IMR-90 (cell line): ENCODE measurements around the gene PRDX5. TPM values are rescaled to one million over a fixed set of nuclear protein-coding genes. Genes with fewer than 3 reads are reported as not detected.

ENCODE experiments used
- ATAC-seq: fragments of 200-7000 bp; cut with Tn5 transposase; 2 replicates; pipeline ENCODE4 v1.9.1; 2020; ENCODE audit warnings: low read depth, mild to moderate bottlenecking, moderate library complexity
- BruUV-seq: library from RNA; stranded (reverse); fragments of 400-500 nt; replicated peaks from 2 replicates; lab custom pipeline; 2021; lab: Mats Ljungman, UMichigan
- CTCF ChIA-PET: fragments of 300-600 bp; formaldehyde crosslinking; extraction: SDS; loops from one replicate; lab custom pipeline; 2021; ENCODE audit warnings: antibody characterized with exemption; lab: Yijun Ruan, JAX
- POLR2A ChIA-PET: fragments of 300-600 bp; sonication (Branson Sonifier 250); formaldehyde crosslinking; loops from one replicate; lab custom pipeline; 2022; ENCODE audit warnings: antibody characterized with exemption; ENCODE audit not compliant: unreplicated experiment; lab: Charles Lee
- DNase-seq: peaks from one replicate; pipeline ENCODE4 v3.0.0; 2013
- H2AFZ ChIP-seq: replicated peaks from 2 replicates; pipeline ENCODE3; 2013; ENCODE audit warnings: low read length, mild to moderate bottlenecking; ENCODE audit not compliant: poor library complexity
- H2AK5ac ChIP-seq: 2 replicates; pipeline ENCODE4 v1.6.1; 2013; ENCODE audit warnings: low read depth, low read length, inconsistent platforms
- H2AK9ac ChIP-seq: replicated peaks from 2 replicates; pipeline ENCODE3; 2013; ENCODE audit warnings: mild to moderate bottlenecking, low read depth, low read length, moderate library complexity; ENCODE audit not compliant: poor library complexity
- H2BK120ac ChIP-seq: 2 replicates; pipeline ENCODE4 v1.6.1; 2013; ENCODE audit warnings: low read depth, low read length, inconsistent platforms
- H2BK15ac ChIP-seq: 3 replicates; pipeline ENCODE4 v1.6.1; 2013; ENCODE audit warnings: low read depth, low read length, inconsistent platforms
- H2BK20ac ChIP-seq: 2 replicates; pipeline ENCODE4 v1.6.1; 2013; ENCODE audit warnings: low read depth, mild to moderate bottlenecking, inconsistent platforms, low read length, moderate library complexity
- H2BK5ac ChIP-seq: 2 replicates; pipeline ENCODE4 v1.6.1; 2013; ENCODE audit warnings: mild to moderate bottlenecking, low read depth, low read length, inconsistent platforms; ENCODE audit not compliant: poor library complexity, severe bottlenecking
- H3K14ac ChIP-seq: replicated peaks from 2 replicates; pipeline ENCODE4 v1.6.1; 2013; ENCODE audit warnings: low read depth, low read length, inconsistent platforms
- H3K18ac ChIP-seq: 2 replicates; pipeline ENCODE4 v1.6.1; 2013; ENCODE audit warnings: low read depth, low read length, control low read depth
- H3K23ac ChIP-seq: 2 replicates; pipeline ENCODE4 v1.6.1; 2013; ENCODE audit warnings: low read depth, low read length, inconsistent platforms
- H3K27ac ChIP-seq: 2 replicates; pipeline ENCODE4 v1.5.1; 2013; ENCODE audit warnings: mild to moderate bottlenecking, control low read depth, low read length; ENCODE audit not compliant: insufficient read depth
- H3K27me3 ChIP-seq: 2 replicates; pipeline ENCODE4 v1.6.1; 2013; ENCODE audit warnings: low read length; ENCODE audit not compliant: control insufficient read depth, insufficient read depth
- H3K36me3 ChIP-seq: 2 replicates; pipeline ENCODE4 v1.6.1; 2013; ENCODE audit warnings: low read length, mixed read lengths; ENCODE audit not compliant: control insufficient read depth, insufficient read depth
- H3K4ac ChIP-seq: 2 replicates; pipeline ENCODE4 v1.6.1; 2013; ENCODE audit warnings: low read depth, low read length, inconsistent platforms
- H3K4me1 ChIP-seq: 2 replicates; pipeline ENCODE4 v1.6.1; 2013; ENCODE audit warnings: low read length, mixed read lengths; ENCODE audit not compliant: control insufficient read depth, insufficient read depth
- H3K4me2 ChIP-seq: 2 replicates; pipeline ENCODE4 v1.6.1; 2013; ENCODE audit warnings: low read depth, mild to moderate bottlenecking, control low read depth, low read length, moderate library complexity
- H3K4me3 ChIP-seq: 2 replicates; pipeline ENCODE4 v1.5.1; 2013; ENCODE audit warnings: low read depth, mild to moderate bottlenecking, control low read depth, low read length, moderate library complexity; ENCODE audit not compliant: insufficient read depth
- H3K56ac ChIP-seq: 2 replicates; pipeline ENCODE4 v1.6.1; 2013; ENCODE audit warnings: low read length, inconsistent platforms; ENCODE audit not compliant: insufficient read depth; ENCODE audit errors: extremely low read depth
- H3K79me1 ChIP-seq, 2 experiments: 2 replicates each; pipeline ENCODE4 v1.6.1; 2013; ENCODE audit warnings: low read length in 2 of 2, inconsistent platforms in 1 of 2, low read depth in 1 of 2
- H3K9ac ChIP-seq: 2 replicates; pipeline ENCODE4 v1.6.1; 2013; ENCODE audit warnings: low read depth, low read length, control low read depth
- H3K9me1 ChIP-seq: 2 replicates; pipeline ENCODE4 v1.6.1; 2013; ENCODE audit warnings: low read length, inconsistent platforms; ENCODE audit not compliant: insufficient read depth
- H3K9me3 ChIP-seq: 2 replicates; pipeline ENCODE4 v1.6.1; 2013; ENCODE audit warnings: low read length; ENCODE audit not compliant: control insufficient read depth, insufficient read depth
- H4K20me1 ChIP-seq: 2 replicates; pipeline ENCODE4 v1.6.1; 2013; ENCODE audit warnings: low read length, inconsistent platforms; ENCODE audit not compliant: insufficient read depth
- H4K5ac ChIP-seq: 2 replicates; pipeline ENCODE4 v1.6.1; 2013; ENCODE audit warnings: mild to moderate bottlenecking, low read depth, low read length, control low read depth
- H4K8ac ChIP-seq, 2 experiments: 2 replicates each; pipeline ENCODE4 v1.6.1; 2013; ENCODE audit warnings: low read depth in 2 of 2, low read length in 2 of 2, control low read depth in 1 of 2, inconsistent platforms in 1 of 2
- H4K91ac ChIP-seq: 2 replicates; pipeline ENCODE4 v1.6.1; 2013; ENCODE audit warnings: low read depth, low read length, inconsistent platforms; ENCODE audit not compliant: insufficient read depth
- BHLHE40 ChIP-seq: fragments of 150-350 bp; IDR thresholded peaks from 2 replicates; pipeline ENCODE4 v1.6.1; 2016; ENCODE audit warnings: mild to moderate bottlenecking, low read depth, low read length
- CEBPB ChIP-seq: IDR thresholded peaks from 2 replicates; pipeline ENCODE4 v1.6.1; 2012; ENCODE audit warnings: low read depth, low read length, improper control_type of control experiment
- FOS ChIP-seq: fragments of 150-350 bp; IDR thresholded peaks from 2 replicates; pipeline ENCODE4 v1.6.1; 2016; ENCODE audit warnings: low read depth, low read length
- MAZ ChIP-seq: IDR thresholded peaks from 2 replicates; pipeline ENCODE4 v1.6.1; 2012; ENCODE audit warnings: low read depth, mild to moderate bottlenecking, low read length, improper control_type of control experiment, moderate library complexity, borderline replicate concordance
- NFE2L2 ChIP-seq: fragments of 150-350 bp; IDR thresholded peaks from 2 replicates; pipeline ENCODE4 v1.6.1; 2016; ENCODE audit warnings: low read depth, mild to moderate bottlenecking, low read length
- RAD21 ChIP-seq: IDR thresholded peaks from 2 replicates; pipeline ENCODE4 v1.6.1; 2012; ENCODE audit warnings: low read length, improper control_type of control experiment
- RCOR1 ChIP-seq: IDR thresholded peaks from 2 replicates; pipeline ENCODE4 v1.6.1; 2012; ENCODE audit warnings: mild to moderate bottlenecking, low read length, improper control_type of control experiment; ENCODE audit not compliant: insufficient replicate concordance
- SMC3 ChIP-seq: fragments of 150-350 bp; IDR thresholded peaks from 2 replicates; pipeline ENCODE4 v1.6.1; 2016; ENCODE audit warnings: low read depth, mild to moderate bottlenecking, antibody characterized with exemption, low read length, moderate library complexity
- USF2 ChIP-seq: fragments of 150-350 bp; IDR thresholded peaks from 2 replicates; pipeline ENCODE4 v1.6.1; 2017; ENCODE audit warnings: mild to moderate bottlenecking, antibody characterized with exemption, low read length, low read depth
- WGBS, 2 experiments: methylation state at CpG; one replicate each; pipeline versions ENCODE4 v1.1.5 to v1.1.7; 2013; ENCODE audit warnings: missing lambda C conversion rate in 2 of 2; ENCODE audit not compliant: insufficient read length in 1 of 2; ENCODE audit errors: extremely low coverage in 2 of 2; 5-methylcytosine and 5-hydroxymethylcytosine counted together
- dilution Hi-C: fragments of 300-500 bp; cut with HindIII; formaldehyde crosslinking; loops from one replicate; pipeline ENCODE4 v1.14.3; 2018; ENCODE audit warnings: low sequenced_read_pairs; ENCODE audit not compliant: unreplicated experiment
- in situ Hi-C: fragments of 300-500 bp; cut with MboI; formaldehyde crosslinking; loops from 3 replicates; pipeline ENCODE4 v1.14.3; 2019; ENCODE audit warnings: low sequenced_read_pairs, inconsistent platforms, mixed read lengths
- intact Hi-C: fragments of 100-400 bp; cut with micrococcal nuclease; formaldehyde crosslinking; loops from 2 replicates; pipeline ENCODE4 v1.10.0; 2022
- polyA plus RNA-seq, 3 experiments: library from polyadenylated mRNA; depleted of rRNA; stranded (reverse); fragments of >200 nt; gene quantifications; 2 replicates each; pipeline ENCODE4 v1.2.3, GENCODE V29; 2012; ENCODE audit warnings: low replicate concordance in 1 of 3
- total RNA-seq: library from RNA; depleted of rRNA; stranded (reverse); fragments of >200 nt; gene quantifications from 2 replicates; pipeline ENCODE4 v1.2.3, GENCODE V29; 2012

Gene PRDX5
- total and polyA plus RNA-seq, 2 of the 4 experiments (the other 2 are of a cell fraction): 120 to 292 TPM

- H2BK20ac ChIP-seq: no peak overlapping the region
- H3K4me3 ChIP-seq: no peak overlapping the region
- H2BK15ac ChIP-seq: no peak overlapping the region
- H2AK9ac ChIP-seq: no peak overlapping the region
- no peak for ATAC-seq
- intact Hi-C loops (no loop called here), dilution Hi-C loops (no loop called here), in situ Hi-C loops (no loop called here)
- no peak overlapping the region for H4K5ac ChIP-seq
- BruUV-seq: no TSS peak
- 95% methylated on average over 13 of the region's 24 CpGs; no CpG with 5 or more reads in 1 of the 2 experiments for WGBS, 2 experiments
- POLR2A ChIA-PET: no interaction called here
- no peak overlapping the region for H4K8ac ChIP-seq
- H2AFZ ChIP-seq: no peak overlapping the region
- no peak for DNase-seq
- H2BK120ac ChIP-seq: no peak overlapping the region
- no peaks in the 10 kb centered on the region for H4K20me1 ChIP-seq
- no peak overlapping the region for H2BK5ac ChIP-seq
- CTCF ChIA-PET: no interaction called here
- no peak overlapping the region for H3K4ac ChIP-seq
- TF ChIP-seq BHLHE40: no peak
- TF ChIP-seq FOS: no peak
- TF ChIP-seq SMC3: no peak
- TF ChIP-seq RCOR1: no peak
- no peak for TF ChIP-seq RAD21
- no peak for TF ChIP-seq NFE2L2
- no peak for TF ChIP-seq MAZ
- no peak for TF ChIP-seq CEBPB
- no peak for TF ChIP-seq USF2
- peaks cover 11% of the 10 kb centered on the region for H3K9me1 ChIP-seq
- no peak overlapping the region for H4K91ac ChIP-seq
- H3K9me3 ChIP-seq: no peaks in the 10 kb centered on the region
- H3K14ac ChIP-seq: no peak overlapping the region
- no peak overlapping the region for H3K23ac ChIP-seq
- no peak overlapping the region for H3K9ac ChIP-seq
- no peak overlapping the region for H3K56ac ChIP-seq
- H3K18ac ChIP-seq: no peak overlapping the region
- peaks cover 6% of the 10 kb centered on the region for H3K4me1 ChIP-seq
- H3K4me2 ChIP-seq: no peak overlapping the region
- H3K27me3 ChIP-seq: no peaks in the 10 kb centered on the region
- H3K79me1 ChIP-seq: peaks cover 12 to 39% of the 10 kb centered on the region in 2 experiments
- no peak overlapping the region for H3K27ac ChIP-seq
- H2AK5ac ChIP-seq: no peak overlapping the region
- H3K36me3 ChIP-seq: peaks cover 15% of the 10 kb centered on the region; the same call in 1 of the 2 replicates
Measured at GRCh38 chr11:64314805-64315561, 2.9 kb upstream of the PRDX5 start.
